CD14-positive monocyte (primary cell): ENCODE measurements around the gene CST3. TPM values are rescaled to one million over a fixed set of nuclear protein-coding genes. Genes with fewer than 3 reads are reported as not detected.
A peak's percentile ranks its signal among the peaks of the same experiment; 100 is the strongest.

Experiments
- DNase-seq, 3 donors: peaks; one replicate each; pipeline ENCODE4 v3.0.0-alpha.2; 2011 to 2022
- H2AFZ ChIP-seq: 2 replicates; pipeline ENCODE4 v1.6.0; 2012; ENCODE audit warnings: mild to moderate bottlenecking, low read depth, low read length, inconsistent platforms; ENCODE audit not compliant: insufficient read depth, poor library complexity, severe bottlenecking
- H3K27ac ChIP-seq, 2 donors: 1 replicate in 1 of 2; 2 replicates in 1 of 2; pipeline ENCODE4 v1.5.1; 2012 to 2013; ENCODE audit warnings: low read length in 2 of 2, control low read depth in 1 of 2, inconsistent platforms in 1 of 2, low read depth in 1 of 2, mild to moderate bottlenecking in 1 of 2
- H3K27me3 ChIP-seq, 2 donors: one replicate each; pipeline versions ENCODE4 v1.6.0 to v1.6.1; 2011 to 2013; ENCODE audit warnings: low read length in 2 of 2; ENCODE audit not compliant: control insufficient read depth in 2 of 2, insufficient read depth in 2 of 2
- H3K36me3 ChIP-seq, 2 donors: replicated peaks in 1 of 2; 1 replicate in 1 of 2; 2 replicates in 1 of 2; pipeline versions ENCODE4 v1.5.1 to v1.6.1; 2012 to 2013; ENCODE audit warnings: low read length in 2 of 2, control low read depth in 1 of 2, inconsistent platforms in 1 of 2, mild to moderate bottlenecking in 1 of 2; ENCODE audit not compliant: insufficient read depth in 2 of 2, control insufficient read depth in 1 of 2
- H3K4me1 ChIP-seq, 2 donors: 1 replicate in 1 of 2; 2 replicates in 1 of 2; pipeline versions ENCODE4 v1.5.1 to v1.6.1; 2012 to 2013; ENCODE audit warnings: low read length in 2 of 2, control low read depth in 1 of 2, inconsistent platforms in 1 of 2, mild to moderate bottlenecking in 1 of 2, moderate library complexity in 1 of 2; ENCODE audit not compliant: insufficient read depth in 2 of 2, control insufficient read depth in 1 of 2
- H3K4me2 ChIP-seq: replicated peaks from 2 replicates; pipeline ENCODE3; 2012; ENCODE audit warnings: low read length, moderate library complexity, mild to moderate bottlenecking; ENCODE audit not compliant: poor library complexity, severe bottlenecking; ENCODE audit errors: extremely low read depth
- H3K4me3 ChIP-seq, 3 experiments: fragments of 200-600 bp in 1 of 3; sonication (generic) in 1 of 3; replicated peaks in 1 of 3; 1 replicate in 2 of 3; 2 replicates in 1 of 3; pipeline ENCODE4 v1.5.1; 2011 to 2013; ENCODE audit warnings: low read length in 3 of 3, mild to moderate bottlenecking in 3 of 3, control low read depth in 2 of 3, low read depth in 2 of 3, inconsistent platforms in 1 of 3, moderate library complexity in 1 of 3
- H3K79me2 ChIP-seq: 2 replicates; pipeline ENCODE4 v1.6.0; 2012; ENCODE audit warnings: mild to moderate bottlenecking, control low read depth, inconsistent platforms, low read length, moderate library complexity; ENCODE audit not compliant: insufficient read depth
- H3K9ac ChIP-seq: 2 replicates; pipeline ENCODE4 v1.6.0; 2017; ENCODE audit warnings: low read length, mild to moderate bottlenecking; ENCODE audit not compliant: insufficient read depth, poor library complexity, severe bottlenecking
- H3K9me3 ChIP-seq, 2 donors: replicated peaks in 1 of 2; 1 replicate in 1 of 2; 2 replicates in 1 of 2; pipeline versions ENCODE4 v1.5.1 to v1.6.1; 2012 to 2013; ENCODE audit warnings: low read length in 2 of 2, control low read depth in 1 of 2; ENCODE audit not compliant: control insufficient read depth in 1 of 2, insufficient read depth in 1 of 2
- H4K20me1 ChIP-seq: 2 replicates; pipeline ENCODE4 v1.6.0; 2012; ENCODE audit warnings: mild to moderate bottlenecking, low read length, control low read depth, moderate library complexity; ENCODE audit not compliant: insufficient read depth
- H3K27ac Mint-ChIP-seq, 7 donors: one replicate each; pipeline ENCODE4 v1.8.0; 2020; ENCODE audit warnings: mild to moderate bottlenecking in 7 of 7, mixed read lengths in 7 of 7, moderate library complexity in 6 of 7, inconsistent platforms in 2 of 7
- H3K27me3 Mint-ChIP-seq, 3 donors: one replicate each; pipeline ENCODE4 v1.8.0; 2021 to 2022; ENCODE audit warnings: low read depth in 3 of 3, mild to moderate bottlenecking in 3 of 3, mixed read lengths in 3 of 3, moderate library complexity in 3 of 3, inconsistent platforms in 1 of 3
- H3K36me3 Mint-ChIP-seq, 2 donors: one replicate each; pipeline ENCODE4 v1.8.0; 2020; ENCODE audit warnings: mixed read lengths in 2 of 2, inconsistent platforms in 1 of 2, mild to moderate bottlenecking in 1 of 2
- H3K4me1 Mint-ChIP-seq: one replicate; pipeline ENCODE4 v1.8.0; 2020; ENCODE audit warnings: mild to moderate bottlenecking, mixed read lengths
- H3K4me3 Mint-ChIP-seq, 2 donors: one replicate each; pipeline ENCODE4 v1.8.0; 2020; ENCODE audit warnings: mild to moderate bottlenecking in 2 of 2, mixed read lengths in 2 of 2, moderate library complexity in 1 of 2
- H3K9me3 Mint-ChIP-seq, 7 donors: one replicate each; pipeline ENCODE4 v1.8.0; 2020 to 2022; ENCODE audit warnings: mixed read lengths in 7 of 7, mild to moderate bottlenecking in 6 of 7, moderate library complexity in 6 of 7, inconsistent platforms in 2 of 7
- CTCF ChIP-seq: fragments of 200-600 bp; IDR thresholded peaks from one replicate; pipeline ENCODE4 v1.8.0; 2022; ENCODE audit warnings: antibody characterized with exemption, mild to moderate bottlenecking
- WGBS: methylation state at CpG from one replicate; pipeline ENCODE4 v1.1.5; 2013; ENCODE audit warnings: missing lambda C conversion rate; ENCODE audit not compliant: insufficient coverage; 5-methylcytosine and 5-hydroxymethylcytosine counted together
- intact Hi-C, 2 donors: fragments of 100-400 bp; cut with micrococcal nuclease; formaldehyde crosslinking; loops; one replicate each; pipeline versions ENCODE4 v1.15.0 to v1.15.1; 2023
- polyA plus RNA-seq, 3 donors: library from polyadenylated mRNA; depleted of rRNA in 1 of 3; unstranded in 2 of 3; stranded (reverse) in 1 of 3; fragments of 300-500 nt in 2 of 3; fragments of >200 nt in 1 of 3; fragmentation: Illumina TruSeq in 2 of 3; gene quantifications; 1 replicate in 2 of 3; 2 replicates in 1 of 3; pipeline ENCODE4 v1.2.3, GENCODE V29; 2012 to 2021

Gene CST3
- polyA plus RNA-seq, 3 donors, result 1,459 to 3,222 (median 2,657) TPM

GRCh38 chr20:23644164-23644563, 6.4 kb upstream of the CST3 start:
- intact Hi-C loops, result no loop called here

GRCh38 chr20:23643659-23644058, 5.9 kb upstream of the CST3 start:
- no peaks in the 10 kb centered on the region for H3K36me3 Mint-ChIP-seq
- peaks cover 80% of the 10 kb centered on the region for H3K4me1 Mint-ChIP-seq
- peak overlapping the region; percentile 54 to 86 (median 79) for H3K27ac Mint-ChIP-seq
- WGBS, result no CpG with 5 or more reads among the region's 6 CpGs
- no peaks in the 10 kb centered on the region for H4K20me1 ChIP-seq
- DNase-seq, result peak; percentile 39 to 64 (median 59)
- H3K4me1 ChIP-seq, result peaks cover 76 to 92% of the 10 kb centered on the region in 2 donors
- H3K9me3 ChIP-seq, result no peaks in the 10 kb centered on the region
- no peak overlapping the region for H2AFZ ChIP-seq
- H3K27me3 ChIP-seq, result no peaks in the 10 kb centered on the region
- H3K4me3 Mint-ChIP-seq, result peak overlapping the region in 1 of 2 donors; percentile 70
- no peak for TF ChIP-seq CTCF
- H3K79me2 ChIP-seq, result no peaks in the 10 kb centered on the region
- intact Hi-C loops, result no loop called here
- H3K4me3 ChIP-seq, result peak overlapping the region in 1 of 3 experiments; percentile 21
- H3K36me3 ChIP-seq, result no peaks in the 10 kb centered on the region
- peak overlapping the region in 1 of 2 donors; percentile 47 for H3K27ac ChIP-seq
- no peak overlapping the region for H3K9ac ChIP-seq
- peaks cover 0 to 2% (median 0%) of the 10 kb centered on the region in 7 donors for H3K9me3 Mint-ChIP-seq
- peak overlapping the region; percentile 29 for H3K4me2 ChIP-seq
- H3K27me3 Mint-ChIP-seq, result peaks cover 0 to 3% (median 0%) of the 10 kb centered on the region in 3 donors

More at GRCh38 chr20:23644164-23644563, 6.4 kb upstream of the CST3 start:
- WGBS, result 95% methylated on average over 7 of the region's 7 CpGs
- H3K4me3 Mint-ChIP-seq, result no peak overlapping the region
- H3K4me1 ChIP-seq, result peaks cover 72 to 87% of the 10 kb centered on the region in 2 donors
- no peak for TF ChIP-seq CTCF
- H3K9me3 Mint-ChIP-seq, result peaks cover 0 to 2% (median 0%) of the 10 kb centered on the region in 7 donors
- no peaks in the 10 kb centered on the region for H4K20me1 ChIP-seq
- H3K36me3 ChIP-seq, result no peaks in the 10 kb centered on the region
- no peaks in the 10 kb centered on the region for H3K36me3 Mint-ChIP-seq
- H3K27ac ChIP-seq, result no peak overlapping the region
- DNase-seq, result no peak
- no peak overlapping the region for H3K4me3 ChIP-seq
- H3K9ac ChIP-seq, result no peak overlapping the region
- H3K27me3 Mint-ChIP-seq, result peaks cover 0 to 3% (median 0%) of the 10 kb centered on the region in 3 donors
- H2AFZ ChIP-seq, result no peak overlapping the region
- no peaks in the 10 kb centered on the region for H3K9me3 ChIP-seq
- H3K27ac Mint-ChIP-seq, result peak overlapping the region in 2 of 7 donors; percentile 55 to 82
- no peak overlapping the region for H3K4me2 ChIP-seq
- peaks cover 80% of the 10 kb centered on the region for H3K4me1 Mint-ChIP-seq
- no peaks in the 10 kb centered on the region for H3K27me3 ChIP-seq
- no peaks in the 10 kb centered on the region for H3K79me2 ChIP-seq
